Measurements from ENCODE around the gene MICALL2.

DNA sequence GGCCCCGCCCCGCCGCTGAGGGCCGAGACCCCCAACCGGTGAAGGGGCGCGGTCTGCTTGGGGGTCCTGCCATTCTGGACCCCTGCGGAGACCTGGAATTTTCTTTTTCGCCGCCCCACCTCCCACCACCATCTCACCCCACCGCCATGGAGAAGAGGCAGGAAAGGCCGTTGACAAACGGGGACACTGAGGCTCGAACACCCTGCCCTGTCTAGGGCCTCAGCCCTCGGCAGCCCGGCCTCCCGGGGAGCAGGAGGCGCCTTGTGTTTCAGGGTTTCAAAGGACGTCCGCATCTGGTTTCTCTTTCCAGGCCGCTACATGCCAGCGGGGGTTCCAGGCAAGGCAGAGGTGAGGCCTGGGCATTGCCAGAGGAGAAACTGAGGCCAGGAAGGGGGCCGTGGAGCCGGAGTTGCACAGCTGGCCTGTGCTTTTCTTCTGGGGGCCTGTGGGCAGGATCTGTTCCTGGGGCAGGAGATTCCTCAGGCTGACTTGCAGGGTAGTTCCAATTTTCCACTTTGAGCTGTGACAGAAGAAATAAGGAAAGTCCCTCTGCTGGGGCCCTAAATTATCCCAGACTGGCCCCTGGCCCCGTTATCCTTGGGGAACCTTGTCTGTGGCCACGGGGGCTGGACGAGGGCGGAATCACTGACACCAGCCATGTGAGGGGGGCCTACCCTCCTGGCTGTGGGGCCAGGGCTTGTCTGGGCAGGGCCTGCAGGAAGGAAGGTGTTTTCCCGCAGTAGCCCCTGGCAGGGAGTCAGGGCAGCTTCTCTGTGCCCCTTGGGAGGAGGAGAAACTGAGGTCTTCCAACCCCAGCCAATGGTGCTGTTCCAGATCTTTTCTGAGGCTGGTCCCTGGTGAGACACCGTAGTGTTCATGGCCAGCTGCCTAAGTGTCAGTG, 900 bp upstream of the MICALL2 start:
- no peak for TF ChIP-seq POLR2A (IDR thresholded peaks at IDR 0.05; ENCODE audit: low read length)
- TF ChIP-seq GATA1 (IDR thresholded peaks at IDR 0.05; ENCODE audit: low read depth, low read length): no peak
